KBM-7 (cell line): Measurements from ENCODE around the gene TEDDM1.

Experiments used
- DNase-seq: peaks from one replicate; pipeline ENCODE4 v3.0.0-alpha.2; 2015
- in situ Hi-C: fragments of 300-500 bp; cut with MboI; formaldehyde crosslinking; loops from 2 replicates; pipeline ENCODE4 v1.14.3; 2020; ENCODE audit warnings: low sequenced_read_pairs, low pct_unique_long_range_greater_than_20kb, mixed read lengths

TEDDM1 gene

GRCh38 chr1:182348961-182349747 lies 51.3 kb downstream of the TEDDM1 start:
- DNase-seq: no peak
- in situ Hi-C loops: no loop called here
